Transverse colon (tissue), 4 donors: ENCODE measurements around the gene C2orf68.

Experiments
- CTCF ChIP-seq, 5 experiments: fragments of 200-600 bp in 3 of 5; fragments of 450-650 bp in 2 of 5; sonication (generic) in 3 of 5; IDR thresholded peaks; 1 replicate in 2 of 5; 2 replicates in 3 of 5; pipeline ENCODE4 v1.5.1; 2016 to 2017; ENCODE audit warnings: antibody characterized with exemption in 5 of 5, inconsistent platforms in 3 of 5, mild to moderate bottlenecking in 2 of 5, moderate library complexity in 1 of 5
- POLR2A ChIP-seq: fragments of 450-650 bp; IDR thresholded peaks from one replicate; pipeline ENCODE4 v1.6.1; 2016; ENCODE audit warnings: antibody characterized with exemption, mild to moderate bottlenecking, moderate library complexity
- POLR2AphosphoS5 ChIP-seq, 3 donors: sonication (generic); formaldehyde crosslinking; IDR thresholded peaks; one replicate each; pipeline ENCODE4 v1.6.1; 2016; ENCODE audit warnings: antibody characterized with exemption in 3 of 3

GRCh38 chr2:85583667-85584353 lies 28.1 kb downstream of the C2orf68 start:
- TF ChIP-seq CTCF (IDR thresholded peaks at IDR 0.05) (no peak), POLR2A (no peak), POLR2AphosphoS5 (IDR thresholded peaks at IDR 0.05) (no peak)
